Measurements from ENCODE around the gene PHGDH. TPM values are rescaled to one million over a fixed set of nuclear protein-coding genes. Genes with fewer than 3 reads are reported as not detected.

PHGDH gene
- total RNA-seq, 1 experiment from 2014 or later: 373 TPM

DNA sequence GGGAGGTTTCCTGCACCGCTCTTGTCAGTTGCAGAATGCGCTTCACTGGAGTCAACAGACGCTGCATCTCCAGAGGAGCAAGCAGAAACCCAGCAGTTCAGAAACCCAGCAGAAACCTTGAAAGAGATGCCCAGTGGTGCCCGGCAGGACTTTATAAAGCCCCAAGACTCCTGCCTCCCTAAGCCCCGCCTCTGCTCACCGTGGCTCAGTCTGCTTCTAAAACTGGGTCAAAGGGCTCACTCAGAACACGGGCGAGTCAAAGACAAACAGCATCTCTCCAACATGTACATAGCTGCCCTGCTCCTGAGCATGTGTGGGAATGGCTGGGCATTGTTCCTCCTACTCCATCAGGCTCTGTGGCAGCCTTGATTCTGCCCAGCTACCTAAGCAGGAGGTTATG is 57.0 kb downstream of the PHGDH start, which contains the start of gene HMGCS2:
TSS of gene HMGCS2 (minus strand) at position 128 of the 400 bp plus-strand sequence. CDS start at position 67, 61 bp downstream.
- no peaks in the 10 kb centered on the region for H3K9me2 ChIP-seq (ENCODE audit: insufficient read depth)
- H3K27me3 ChIP-seq (ENCODE audit: insufficient read depth, low read depth): no peaks in the 10 kb centered on the region
- POLR2A ChIA-PET (ENCODE audit: unreplicated experiment): no interaction called here
- no TSS peak for BruUV-seq (replicated peaks)
- H3K27ac ChIP-seq: no peak within 1 kb of the TSS
- no peaks in the 10 kb centered on the region for H4K20me1 ChIP-seq (ENCODE audit: insufficient read depth)
- TF ChIP-seq, protein P1, sequence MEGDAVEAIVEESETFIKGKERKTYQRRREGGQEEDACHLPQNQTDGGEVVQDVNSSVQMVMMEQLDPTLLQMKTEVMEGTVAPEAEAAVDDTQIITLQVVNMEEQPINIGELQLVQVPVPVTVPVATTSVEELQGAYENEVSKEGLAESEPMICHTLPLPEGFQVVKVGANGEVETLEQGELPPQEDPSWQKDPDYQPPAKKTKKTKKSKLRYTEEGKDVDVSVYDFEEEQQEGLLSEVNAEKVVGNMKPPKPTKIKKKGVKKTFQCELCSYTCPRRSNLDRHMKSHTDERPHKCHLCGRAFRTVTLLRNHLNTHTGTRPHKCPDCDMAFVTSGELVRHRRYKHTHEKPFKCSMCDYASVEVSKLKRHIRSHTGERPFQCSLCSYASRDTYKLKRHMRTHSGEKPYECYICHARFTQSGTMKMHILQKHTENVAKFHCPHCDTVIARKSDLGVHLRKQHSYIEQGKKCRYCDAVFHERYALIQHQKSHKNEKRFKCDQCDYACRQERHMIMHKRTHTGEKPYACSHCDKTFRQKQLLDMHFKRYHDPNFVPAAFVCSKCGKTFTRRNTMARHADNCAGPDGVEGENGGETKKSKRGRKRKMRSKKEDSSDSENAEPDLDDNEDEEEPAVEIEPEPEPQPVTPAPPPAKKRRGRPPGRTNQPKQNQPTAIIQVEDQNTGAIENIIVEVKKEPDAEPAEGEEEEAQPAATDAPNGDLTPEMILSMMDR (conservative IDR thresholded peaks at IDR 0.05): no peak
- no peak for TF ChIP-seq EZH2 (IDR thresholded peaks at IDR 0.05; ENCODE audit: low read depth)
- H3K4me1 ChIP-seq (replicated peaks; ENCODE audit: insufficient read depth): peaks cover 31% of the 10 kb centered on the region
- intact Hi-C loops (cut with micrococcal nuclease; ENCODE audit: unreplicated experiment): no loop called here
- no peak for DNase-seq
- H3K4me3 ChIP-seq: no peak within 1 kb of the TSS
- H3K4me2 ChIP-seq: 0 out of 2 replicates have a peak within 1 kb of the TSS, but pooled peaks have one; percentile 0
- H2AFZ ChIP-seq: no peak within 1 kb of the TSS
- peaks cover 5% of the 10 kb centered on the region; the same call in 1 of the 2 replicates for H3F3A ChIP-seq (ENCODE audit: insufficient read depth, low read depth)
- H3K79me2 ChIP-seq (ENCODE audit: low read depth): no peaks in the 10 kb centered on the region
- no peaks in the 10 kb centered on the region for H3K9me3 ChIP-seq (ENCODE audit: insufficient read depth, low read depth)
- CTCF ChIA-PET: no interaction called here
- H3K36me3 ChIP-seq (ENCODE audit: low read depth): no peaks in the 10 kb centered on the region

DNA sequence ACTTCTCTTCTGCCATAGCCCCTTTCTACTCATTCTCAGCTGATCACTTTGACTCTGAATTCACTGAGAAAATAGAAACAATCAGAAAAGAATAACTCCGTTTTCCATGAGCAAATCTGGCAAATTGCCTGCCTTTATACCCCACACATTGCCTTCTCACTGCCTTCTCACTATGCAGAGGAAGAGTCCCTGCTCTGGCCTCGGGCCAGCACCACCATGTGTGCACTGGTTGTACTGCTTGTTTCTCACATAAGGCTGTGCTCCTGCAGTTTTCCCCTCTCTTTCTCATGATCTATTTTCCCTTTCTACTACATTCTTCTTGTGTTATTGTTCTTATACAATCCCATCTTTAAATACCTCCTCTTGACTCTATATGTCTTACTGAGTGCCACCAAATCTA is 59.3 kb downstream of the PHGDH start:
- Histone ChIP-seq H3K9me3 (ENCODE audit: insufficient read depth, low read depth) (no peaks in the 10 kb centered on the region), H2AFZ (no peak overlapping the region), H3K9me2 (ENCODE audit: insufficient read depth) (no peaks in the 10 kb centered on the region), H3K4me1 (replicated peaks; ENCODE audit: insufficient read depth) (peaks cover 50% of the 10 kb centered on the region), H3K27ac (no peak overlapping the region), H4K20me1 (ENCODE audit: insufficient read depth) (no peaks in the 10 kb centered on the region), H3F3A (ENCODE audit: insufficient read depth, low read depth) (peaks cover 13% of the 10 kb centered on the region; the same call in 1 of the 2 replicates), H3K27me3 (ENCODE audit: insufficient read depth, low read depth) (no peaks in the 10 kb centered on the region), H3K79me2 (ENCODE audit: low read depth) (no peaks in the 10 kb centered on the region), H3K36me3 (ENCODE audit: low read depth) (no peaks in the 10 kb centered on the region), H3K4me3 (no peak overlapping the region), H3K4me2 (no peak overlapping the region)
- no peak for DNase-seq
- no peak for TF ChIP-seq EZH2 (IDR thresholded peaks at IDR 0.05; ENCODE audit: low read depth)
- TF ChIP-seq, protein P1 (conservative IDR thresholded peaks at IDR 0.05): no peak
- BruUV-seq (replicated peaks): no TSS peak
- POLR2A ChIA-PET (ENCODE audit: unreplicated experiment): no interaction called here
- intact Hi-C loops (cut with micrococcal nuclease; ENCODE audit: unreplicated experiment): no loop called here
- CTCF ChIA-PET: no interaction called here

DNA sequence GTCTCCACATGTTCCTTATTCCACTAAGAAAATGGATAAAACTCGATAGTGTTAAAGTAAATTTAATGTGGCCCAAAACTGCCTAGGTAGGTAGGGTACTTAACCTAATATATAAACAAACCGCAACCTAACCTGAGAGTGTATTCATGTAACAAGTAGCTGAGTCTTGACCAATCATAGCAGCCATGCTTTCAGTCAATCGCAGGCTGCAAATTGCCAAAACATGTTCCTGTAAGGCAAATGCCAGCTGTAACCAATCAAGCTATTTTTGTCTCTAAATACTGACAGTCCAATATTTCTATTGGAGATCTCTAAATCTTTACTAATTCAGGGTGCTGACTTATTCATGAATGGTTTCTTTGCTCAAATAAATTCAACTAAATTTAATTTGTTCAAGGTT is 60.0 kb downstream of the PHGDH start:
- Histone ChIP-seq H3K4me3 (no peak overlapping the region), H3K27ac (no peak overlapping the region), H3K36me3 (ENCODE audit: low read depth) (no peaks in the 10 kb centered on the region), H3K27me3 (ENCODE audit: insufficient read depth, low read depth) (no peaks in the 10 kb centered on the region), H3K4me2 (no peak overlapping the region), H4K20me1 (ENCODE audit: insufficient read depth) (no peaks in the 10 kb centered on the region), H3K79me2 (ENCODE audit: low read depth) (no peaks in the 10 kb centered on the region), H2AFZ (no peak overlapping the region), H3F3A (ENCODE audit: insufficient read depth, low read depth) (peaks cover 13% of the 10 kb centered on the region; the same call in 1 of the 2 replicates), H3K9me2 (ENCODE audit: insufficient read depth) (no peaks in the 10 kb centered on the region), H3K4me1 (replicated peaks; ENCODE audit: insufficient read depth) (peaks cover 50% of the 10 kb centered on the region), H3K9me3 (ENCODE audit: insufficient read depth, low read depth) (no peaks in the 10 kb centered on the region)
- intact Hi-C loops (cut with micrococcal nuclease; ENCODE audit: unreplicated experiment): no loop called here
- POLR2A ChIA-PET (ENCODE audit: unreplicated experiment): no interaction called here
- TF ChIP-seq, protein P1 (conservative IDR thresholded peaks at IDR 0.05): no peak
- TF ChIP-seq EZH2 (IDR thresholded peaks at IDR 0.05; ENCODE audit: low read depth): no peak
- DNase-seq: no peak
- BruUV-seq (replicated peaks): no TSS peak
- CTCF ChIA-PET: no interaction called here
